ENCODE measurements around the gene WTAP.
"Not testable (repeated sequence)": the region's sequence is repeated elsewhere in the genome, so short reads cannot be mapped to it uniquely, and the experiment has no call there.

Gene WTAP

GRCh38 chr6:159729598-159730331, 2.5 kb downstream of the WTAP start:
- H3K4me3 ChIP-seq (ENCODE audit: low read length) = peak overlapping the region; percentile 88
- no peak for TF ChIP-seq ZNF274 (IDR thresholded peaks at IDR 0.05; ENCODE audit: low read depth, low read length)

GRCh38 chr6:159730332-159730676, 3.0 kb downstream of the WTAP start:
- TF ChIP-seq ZNF274 (IDR thresholded peaks at IDR 0.05; ENCODE audit: low read depth, low read length) = no peak
- peak overlapping the region; percentile 88; the same call in 1 of the 2 replicates for H3K4me3 ChIP-seq (ENCODE audit: low read length)

- not testable (repeated sequence) for H3K4me3 ChIP-seq (ENCODE audit: low read length)
Measured at GRCh38 chr6:159732550-159732949, 5.2 kb downstream of the WTAP start.

- H3K4me3 ChIP-seq (ENCODE audit: low read length) = not testable (repeated sequence)
Measured at GRCh38 chr6:159733395-159733794, 6.1 kb downstream of the WTAP start.

GRCh38 chr6:159736908-159737307, 9.6 kb downstream of the WTAP start:
- no peak overlapping the region for H3K4me3 ChIP-seq (ENCODE audit: low read length)
- no peak for TF ChIP-seq ZNF274 (IDR thresholded peaks at IDR 0.05; ENCODE audit: low read depth, low read length)

GRCh38 chr6:159739341-159739740, 12.0 kb downstream of the WTAP start:
- H3K4me3 ChIP-seq (ENCODE audit: low read length) = no peak overlapping the region
- TF ChIP-seq ZNF274 (IDR thresholded peaks at IDR 0.05; ENCODE audit: low read depth, low read length) = no peak

GRCh38 chr6:159742165-159742564, 14.9 kb downstream of the WTAP start:
- TF ChIP-seq ZNF274 (IDR thresholded peaks at IDR 0.05; ENCODE audit: low read depth, low read length) = no peak
- H3K4me3 ChIP-seq (ENCODE audit: low read length) = no peak overlapping the region

GRCh38 chr6:159745081-159745480, 17.8 kb downstream of the WTAP start:
- no peak overlapping the region for H3K4me3 ChIP-seq (ENCODE audit: low read length)
- no peak for TF ChIP-seq ZNF274 (IDR thresholded peaks at IDR 0.05; ENCODE audit: low read depth, low read length)

GRCh38 chr6:159746759-159747158, 19.5 kb downstream of the WTAP start:
- TF ChIP-seq ZNF274 (IDR thresholded peaks at IDR 0.05; ENCODE audit: low read depth, low read length) = no peak
- H3K4me3 ChIP-seq (ENCODE audit: low read length) = no peak overlapping the region

GRCh38 chr6:159748127-159748526, 20.8 kb downstream of the WTAP start:
- H3K4me3 ChIP-seq (ENCODE audit: low read length) = not testable (repeated sequence)

- H3K4me3 ChIP-seq (ENCODE audit: low read length) = no peak overlapping the region
- no peak for TF ChIP-seq ZNF274 (IDR thresholded peaks at IDR 0.05; ENCODE audit: low read depth, low read length)
Measured at GRCh38 chr6:159751448-159751847, 24.1 kb downstream of the WTAP start.

GRCh38 chr6:159753081-159753872, 26.0 kb downstream of the WTAP start:
- H3K4me3 ChIP-seq (ENCODE audit: low read length) = no peak overlapping the region
- TF ChIP-seq ZNF274 (IDR thresholded peaks at IDR 0.05; ENCODE audit: low read depth, low read length) = no peak

- H3K4me3 ChIP-seq (ENCODE audit: low read length) = no peak overlapping the region
- no peak for TF ChIP-seq ZNF274 (IDR thresholded peaks at IDR 0.05; ENCODE audit: low read depth, low read length)
Measured at GRCh38 chr6:159754401-159754800, 27.1 kb downstream of the WTAP start.

GRCh38 chr6:159754959-159755914, 27.9 kb downstream of the WTAP start:
- TF ChIP-seq ZNF274 (IDR thresholded peaks at IDR 0.05; ENCODE audit: low read depth, low read length) = no peak
- no peak overlapping the region for H3K4me3 ChIP-seq (ENCODE audit: low read length)
